GM18868 (cell line): ENCODE data around the gene VSTM2A.
"Not testable (repeated sequence)": the region's sequence is repeated elsewhere in the genome, so short reads cannot be mapped to it uniquely, and the experiment has no call there.

Experiments used
- ATAC-seq: cut with Tn5 transposase; IDR thresholded peaks from one replicate; pipeline ENCODE4 v1.9.1; 2021; ENCODE audit warnings: mild to moderate bottlenecking, moderate library complexity; ENCODE audit not compliant: unreplicated experiment

Gene VSTM2A

GRCh38 chr7:54541669-54542625 is at the start of gene VSTM2A:
Gene VSTM2A, plus strand, starts transcription at chr7:54542375. Its CDS starts 356 bp downstream, at chr7:54542731.
- ATAC-seq, result no peak

GRCh38 chr7:54504531-54504930 is 37.6 kb upstream of the VSTM2A start:
- ATAC-seq, result not testable (repeated sequence)

- no peak for ATAC-seq
These were observed 12.6 kb upstream of the VSTM2A start for GRCh38 chr7:54529568-54529967.

GRCh38 chr7:54538122-54538521 is 4.1 kb upstream of the VSTM2A start:
- no peak for ATAC-seq

GRCh38 chr7:54543051-54543488 is 895 bp downstream of the VSTM2A start:
- no peak for ATAC-seq

- ATAC-seq, result no peak
These were observed 2.0 kb downstream of the VSTM2A start for GRCh38 chr7:54544149-54544526.

- no peak for ATAC-seq
These were observed 2.5 kb downstream of the VSTM2A start for GRCh38 chr7:54544527-54545240.

- no peak for ATAC-seq
These were observed 3.0 kb downstream of the VSTM2A start for GRCh38 chr7:54545241-54545563.

- ATAC-seq, result peak; percentile 51
These were observed 4.2 kb downstream of the VSTM2A start for GRCh38 chr7:54546081-54546985.

- ATAC-seq, result no peak
These were observed 4.8 kb downstream of the VSTM2A start for GRCh38 chr7:54546986-54547314.

GRCh38 chr7:54550471-54550870 is 8.3 kb downstream of the VSTM2A start:
- no peak for ATAC-seq

GRCh38 chr7:54556121-54556520 is 13.9 kb downstream of the VSTM2A start:
- no peak for ATAC-seq

GRCh38 chr7:54559401-54559800 is 17.2 kb downstream of the VSTM2A start:
- no peak for ATAC-seq

GRCh38 chr7:54560198-54560597 is 18.0 kb downstream of the VSTM2A start:
- ATAC-seq, result no peak

- no peak for ATAC-seq
These were observed 18.5 kb downstream of the VSTM2A start for GRCh38 chr7:54560723-54561122.

- ATAC-seq, result no peak
These were observed 21.2 kb downstream of the VSTM2A start for GRCh38 chr7:54563329-54563916.

GRCh38 chr7:54565432-54565831 is 23.3 kb downstream of the VSTM2A start:
- no peak for ATAC-seq

GRCh38 chr7:54581511-54581910 is 39.3 kb downstream of the VSTM2A start:
- ATAC-seq, result no peak

- no peak for ATAC-seq
These were observed 49.5 kb downstream of the VSTM2A start for GRCh38 chr7:54591404-54592386.

GRCh38 chr7:54596747-54597146 is 54.6 kb downstream of the VSTM2A start:
- ATAC-seq, result peak; percentile 100
